ENCODE data around the gene ORMDL3.

DNA sequence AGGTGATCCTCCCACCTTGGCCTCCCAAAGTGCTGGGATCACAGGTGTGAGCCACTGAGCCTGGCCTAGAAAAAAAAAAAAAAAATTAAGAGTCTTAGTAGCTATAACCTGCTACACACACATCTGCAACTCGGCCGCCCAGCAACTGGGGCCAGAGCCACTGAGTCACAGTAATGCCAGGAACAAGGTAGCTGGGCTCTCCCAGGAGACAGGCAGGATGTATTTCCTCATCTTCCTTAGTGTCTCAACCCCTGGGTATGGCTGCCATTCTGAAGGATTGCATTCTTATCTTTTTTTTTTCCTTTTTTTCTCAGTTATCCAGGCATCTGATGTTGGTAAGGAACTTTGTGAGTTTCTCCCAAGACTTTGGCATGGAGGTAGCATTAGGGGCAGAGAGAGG is 46.1 kb upstream of the ORMDL3 start:
- TF ChIP-seq, protein P1, sequence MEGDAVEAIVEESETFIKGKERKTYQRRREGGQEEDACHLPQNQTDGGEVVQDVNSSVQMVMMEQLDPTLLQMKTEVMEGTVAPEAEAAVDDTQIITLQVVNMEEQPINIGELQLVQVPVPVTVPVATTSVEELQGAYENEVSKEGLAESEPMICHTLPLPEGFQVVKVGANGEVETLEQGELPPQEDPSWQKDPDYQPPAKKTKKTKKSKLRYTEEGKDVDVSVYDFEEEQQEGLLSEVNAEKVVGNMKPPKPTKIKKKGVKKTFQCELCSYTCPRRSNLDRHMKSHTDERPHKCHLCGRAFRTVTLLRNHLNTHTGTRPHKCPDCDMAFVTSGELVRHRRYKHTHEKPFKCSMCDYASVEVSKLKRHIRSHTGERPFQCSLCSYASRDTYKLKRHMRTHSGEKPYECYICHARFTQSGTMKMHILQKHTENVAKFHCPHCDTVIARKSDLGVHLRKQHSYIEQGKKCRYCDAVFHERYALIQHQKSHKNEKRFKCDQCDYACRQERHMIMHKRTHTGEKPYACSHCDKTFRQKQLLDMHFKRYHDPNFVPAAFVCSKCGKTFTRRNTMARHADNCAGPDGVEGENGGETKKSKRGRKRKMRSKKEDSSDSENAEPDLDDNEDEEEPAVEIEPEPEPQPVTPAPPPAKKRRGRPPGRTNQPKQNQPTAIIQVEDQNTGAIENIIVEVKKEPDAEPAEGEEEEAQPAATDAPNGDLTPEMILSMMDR (conservative IDR thresholded peaks at IDR 0.05; ENCODE audit: low read length), result no peak
- TF ChIP-seq EZH2phosphoT487 (IDR thresholded peaks at IDR 0.05; ENCODE audit: borderline replicate concordance, low read depth, low read length), result no peak
